PC-9 (cell line): Measurements from ENCODE around the gene ARL3. TPM values are rescaled to one million over a fixed set of nuclear protein-coding genes. Genes with fewer than 3 reads are reported as not detected.

ENCODE experiments used
- BruUV-seq: library from RNA; stranded (reverse); fragments of 400-500 nt; replicated peaks from 2 replicates; lab custom pipeline; 2021; lab: Mats Ljungman, UMichigan
- CTCF ChIA-PET: fragments of 300-600 bp; sonication (Branson Sonifier 250); formaldehyde crosslinking; loops from one replicate; lab custom pipeline; 2022; ENCODE audit warnings: antibody characterized with exemption; lab: Charles Lee
- POLR2A ChIA-PET: fragments of 300-600 bp; sonication (Branson Sonifier 250); formaldehyde crosslinking; loops from one replicate; lab custom pipeline; 2022; ENCODE audit warnings: antibody characterized with exemption; ENCODE audit not compliant: unreplicated experiment; lab: Charles Lee
- DNase-seq, 2 experiments: peaks; one replicate each; pipeline versions ENCODE4 v3.0.0 to v3.0.0-alpha.2; 2015 to 2022; ENCODE audit warnings: mixed read lengths in 1 of 2
- H2AFZ ChIP-seq: fragments of 200-600 bp; sonication (generic); 2 replicates; pipeline ENCODE4 v1.8.1; 2017; ENCODE audit warnings: antibody characterized with exemption
- H3F3A ChIP-seq: fragments of 200-600 bp; sonication (generic); 2 replicates; pipeline ENCODE4 v1.8.1; 2017; ENCODE audit warnings: antibody characterized with exemption, mild to moderate bottlenecking, low read depth; ENCODE audit not compliant: insufficient read depth
- H3K27ac ChIP-seq: fragments of 200-600 bp; sonication (generic); 2 replicates; pipeline ENCODE4 v1.6.1; 2016; ENCODE audit warnings: mixed run types
- H3K27me3 ChIP-seq: fragments of 200-600 bp; sonication (generic); 2 replicates; pipeline ENCODE4 v1.6.1; 2016; ENCODE audit warnings: low read depth, mixed run types; ENCODE audit not compliant: insufficient read depth
- H3K36me3 ChIP-seq: fragments of 200-600 bp; sonication (generic); 2 replicates; pipeline ENCODE4 v1.6.1; 2016; ENCODE audit warnings: low read depth, mixed run types
- H3K4me1 ChIP-seq: fragments of 200-600 bp; sonication (generic); replicated peaks from 2 replicates; pipeline ENCODE4 v1.6.1; 2016; ENCODE audit warnings: mixed run types; ENCODE audit not compliant: insufficient read depth
- H3K4me2 ChIP-seq: fragments of 200-600 bp; sonication (generic); 2 replicates; pipeline ENCODE4 v1.6.1; 2017; ENCODE audit warnings: mixed run types
- H3K4me3 ChIP-seq: fragments of 200-600 bp; sonication (generic); 2 replicates; pipeline ENCODE4 v1.6.1; 2016; ENCODE audit warnings: mixed run types
- H3K79me2 ChIP-seq: fragments of 200-600 bp; sonication (generic); 2 replicates; pipeline ENCODE4 v1.6.1; 2017; ENCODE audit warnings: low read depth, mixed run types
- H3K9me2 ChIP-seq: fragments of 200-600 bp; sonication (generic); 2 replicates; pipeline ENCODE4 v1.8.1; 2017; ENCODE audit warnings: mild to moderate bottlenecking; ENCODE audit not compliant: insufficient read depth
- H3K9me3 ChIP-seq: fragments of 200-600 bp; sonication (generic); 2 replicates; pipeline ENCODE4 v1.8.1; 2016; ENCODE audit warnings: low read depth; ENCODE audit not compliant: insufficient read depth
- H4K20me1 ChIP-seq: fragments of 200-600 bp; sonication (generic); 2 replicates; pipeline ENCODE4 v1.8.1; 2017; ENCODE audit not compliant: insufficient read depth
- EZH2 ChIP-seq: fragments of 200-600 bp; sonication (generic); IDR thresholded peaks from 2 replicates; pipeline ENCODE4 v1.8.0; 2017; ENCODE audit warnings: antibody characterized with exemption, low read depth
- intact Hi-C: fragments of 100-400 bp; cut with micrococcal nuclease; formaldehyde crosslinking; loops from one replicate; pipeline ENCODE4 v1.10.0; 2022; ENCODE audit not compliant: unreplicated experiment
- total RNA-seq: library from RNA; stranded (reverse); gene quantifications from 2 replicates; pipeline ENCODE4 v1.2.3, GENCODE V29; 2021
- TF ChIP-seq, protein P1 (sequence below): fragments of 200-600 bp; sonication (generic); conservative IDR thresholded peaks from 2 replicates; pipeline ENCODE4 v1.6.1; 2017; ENCODE audit warnings: mixed run types, antibody characterized with exemption, mild to moderate bottlenecking, moderate library complexity

Gene ARL3
- total RNA-seq, 1 experiment from 2014 or later = 9.7 TPM

GRCh38 chr10:102675666-102676533 is 38.3 kb downstream of the ARL3 start:
- Histone ChIP-seq H3K9me3 (no peaks in the 10 kb centered on the region), H3K79me2 (no peaks in the 10 kb centered on the region), H3K4me2 (no peak overlapping the region), H3K4me3 (no peak overlapping the region), H3K27ac (no peak overlapping the region), H3K4me1 (no peaks in the 10 kb centered on the region), H3K36me3 (no peaks in the 10 kb centered on the region), H2AFZ (no peak overlapping the region), H3K27me3 (no peaks in the 10 kb centered on the region), H3K9me2 (no peaks in the 10 kb centered on the region), H3F3A (no peaks in the 10 kb centered on the region), H4K20me1 (no peaks in the 10 kb centered on the region)
- intact Hi-C loops = loop anchor here (5.0 kb wide), 1 partner anchor 51 kb away; no protein-coding TSS in a partner anchor
- peak in 1 of 2 experiments; percentile 23 for DNase-seq
- ChIA-PET CTCF (interaction anchor here (1.0 kb wide), 1 partner anchor 446 kb away, joined by 3 read pairs; no protein-coding TSS in a partner anchor), POLR2A (interaction anchor here (0.6 to 0.8 kb wide), 2 partner anchors 38 to 372 kb away, joined by 5 to 27 read pairs; no protein-coding TSS in a partner anchor)
- TF ChIP-seq, protein P1, sequence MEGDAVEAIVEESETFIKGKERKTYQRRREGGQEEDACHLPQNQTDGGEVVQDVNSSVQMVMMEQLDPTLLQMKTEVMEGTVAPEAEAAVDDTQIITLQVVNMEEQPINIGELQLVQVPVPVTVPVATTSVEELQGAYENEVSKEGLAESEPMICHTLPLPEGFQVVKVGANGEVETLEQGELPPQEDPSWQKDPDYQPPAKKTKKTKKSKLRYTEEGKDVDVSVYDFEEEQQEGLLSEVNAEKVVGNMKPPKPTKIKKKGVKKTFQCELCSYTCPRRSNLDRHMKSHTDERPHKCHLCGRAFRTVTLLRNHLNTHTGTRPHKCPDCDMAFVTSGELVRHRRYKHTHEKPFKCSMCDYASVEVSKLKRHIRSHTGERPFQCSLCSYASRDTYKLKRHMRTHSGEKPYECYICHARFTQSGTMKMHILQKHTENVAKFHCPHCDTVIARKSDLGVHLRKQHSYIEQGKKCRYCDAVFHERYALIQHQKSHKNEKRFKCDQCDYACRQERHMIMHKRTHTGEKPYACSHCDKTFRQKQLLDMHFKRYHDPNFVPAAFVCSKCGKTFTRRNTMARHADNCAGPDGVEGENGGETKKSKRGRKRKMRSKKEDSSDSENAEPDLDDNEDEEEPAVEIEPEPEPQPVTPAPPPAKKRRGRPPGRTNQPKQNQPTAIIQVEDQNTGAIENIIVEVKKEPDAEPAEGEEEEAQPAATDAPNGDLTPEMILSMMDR = no peak
- no peak for TF ChIP-seq EZH2
- no TSS peak for BruUV-seq

DNA sequence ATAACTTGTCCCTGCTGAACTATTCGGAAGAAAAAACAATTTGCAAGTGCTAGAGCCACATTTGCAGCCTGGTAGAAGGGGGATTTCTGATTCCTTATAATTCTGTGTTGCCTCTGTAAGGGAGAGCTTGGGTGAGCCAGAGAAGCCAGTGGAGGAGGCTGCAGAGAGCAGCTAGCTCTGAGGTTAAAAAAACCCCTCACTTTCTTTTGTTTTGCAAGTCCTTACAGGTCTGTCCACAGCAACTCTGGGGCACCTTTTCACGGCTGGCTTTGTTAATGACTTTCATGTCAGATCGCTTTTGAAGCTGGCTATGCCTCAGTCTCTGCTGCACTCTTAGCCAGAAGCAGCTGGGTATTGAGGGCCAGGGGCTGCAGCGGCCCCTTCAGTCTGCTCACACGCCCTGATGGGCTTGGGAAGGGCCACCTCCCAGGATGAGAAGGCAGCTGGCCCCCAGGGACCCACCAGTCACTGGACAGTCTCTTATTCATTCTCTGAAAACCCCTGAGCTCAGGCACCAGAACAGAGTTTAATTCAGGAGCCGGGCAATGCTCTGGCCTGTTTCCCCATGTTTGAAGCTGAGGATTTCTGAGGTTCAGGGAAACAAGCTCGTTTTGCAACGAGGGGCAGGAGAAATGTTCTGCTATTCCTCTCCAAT is 39.1 kb downstream of the ARL3 start:
- Histone ChIP-seq H3K4me2 (no peak overlapping the region), H3K36me3 (no peaks in the 10 kb centered on the region), H3K27me3 (no peaks in the 10 kb centered on the region), H3K4me3 (no peak overlapping the region), H3K79me2 (no peaks in the 10 kb centered on the region), H3F3A (no peaks in the 10 kb centered on the region), H3K9me2 (no peaks in the 10 kb centered on the region), H4K20me1 (no peaks in the 10 kb centered on the region), H2AFZ (no peak overlapping the region), H3K27ac (no peak overlapping the region), H3K9me3 (no peaks in the 10 kb centered on the region), H3K4me1 (no peaks in the 10 kb centered on the region)
- no peak for DNase-seq
- TF ChIP-seq, protein P1 = no peak
- no peak for TF ChIP-seq EZH2
- ChIA-PET POLR2A (no interaction called here), CTCF (interaction anchor here (1.0 kb wide), 1 partner anchor 445 kb away, joined by 3 read pairs; no protein-coding TSS in a partner anchor)
- BruUV-seq = no TSS peak
- intact Hi-C loops = loop anchor here (5.0 kb wide), 1 partner anchor 52 kb away; no protein-coding TSS in a partner anchor

GRCh38 chr10:102674566-102674965 is 39.6 kb downstream of the ARL3 start:
- Histone ChIP-seq H3K4me3 (no peak overlapping the region), H3K4me2 (no peak overlapping the region), H3K9me2 (no peaks in the 10 kb centered on the region), H3K79me2 (no peaks in the 10 kb centered on the region), H3K27ac (no peak overlapping the region), H3K36me3 (no peaks in the 10 kb centered on the region), H2AFZ (no peak overlapping the region), H4K20me1 (no peaks in the 10 kb centered on the region), H3K27me3 (no peaks in the 10 kb centered on the region), H3F3A (no peaks in the 10 kb centered on the region), H3K4me1 (peaks cover 5% of the 10 kb centered on the region; the same call in 1 of the 2 replicates), H3K9me3 (no peaks in the 10 kb centered on the region)
- POLR2A ChIA-PET = no interaction called here
- BruUV-seq = no TSS peak
- no peak for DNase-seq
- CTCF ChIA-PET = no interaction called here
- TF ChIP-seq, protein P1 = no peak
- TF ChIP-seq EZH2 = no peak
- intact Hi-C loops = no loop called here
